Measurements from ENCODE around the gene CYP46A1.

The CYP46A1 gene

GRCh38 chr14:99763527-99764221 is 79.6 kb downstream of the CYP46A1 start:
- no peak for DNase-seq

DNA sequence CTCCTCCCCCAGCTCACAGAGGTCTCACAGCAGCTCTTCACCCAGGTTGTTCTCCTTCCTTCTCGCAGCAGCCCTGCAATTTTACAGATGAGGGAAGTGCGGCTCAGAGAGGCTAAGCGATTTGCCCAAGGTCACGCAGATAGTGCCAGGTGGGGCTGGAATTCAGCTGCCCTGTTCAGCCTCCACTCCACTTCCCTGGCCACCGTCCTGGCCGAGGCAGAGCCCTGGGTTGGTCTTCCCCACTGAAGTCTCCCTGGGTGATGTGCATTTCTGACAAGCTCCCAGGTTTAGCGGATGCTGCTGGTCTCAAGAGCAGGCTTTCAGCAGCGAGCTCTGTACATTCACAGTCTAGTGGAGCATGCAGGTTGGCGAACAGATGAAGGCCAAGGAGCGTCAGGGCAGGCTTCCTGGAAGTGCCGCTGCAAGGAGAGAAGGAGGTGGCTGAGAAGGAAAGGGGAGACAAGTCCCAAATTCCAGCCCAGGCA is 80.2 kb downstream of the CYP46A1 start:
- DNase-seq, result no peak

DNA sequence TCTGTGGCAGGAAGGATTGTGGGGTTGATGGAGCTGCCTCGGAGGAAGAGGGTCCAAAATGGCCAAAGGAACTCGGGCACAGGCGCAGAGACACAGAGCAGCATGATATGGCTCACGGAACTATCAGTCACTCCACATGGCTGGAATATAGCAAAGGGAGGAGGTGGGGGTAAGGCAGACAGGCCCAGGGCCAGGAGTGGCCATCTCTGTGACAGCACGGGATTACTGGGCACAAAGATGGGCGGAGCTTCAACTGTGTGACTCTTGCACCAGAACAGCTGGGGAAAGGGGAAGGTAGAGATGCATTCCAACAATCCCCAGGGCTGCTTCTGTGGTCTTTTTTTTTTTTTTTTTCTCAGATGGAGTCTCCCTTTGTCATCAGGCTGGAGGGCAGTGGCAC is 84.3 kb downstream of the CYP46A1 start:
- DNase-seq, result no peak

GRCh38 chr14:99769123-99769522 is 85.0 kb downstream of the CYP46A1 start:
- no peak for DNase-seq

DNA sequence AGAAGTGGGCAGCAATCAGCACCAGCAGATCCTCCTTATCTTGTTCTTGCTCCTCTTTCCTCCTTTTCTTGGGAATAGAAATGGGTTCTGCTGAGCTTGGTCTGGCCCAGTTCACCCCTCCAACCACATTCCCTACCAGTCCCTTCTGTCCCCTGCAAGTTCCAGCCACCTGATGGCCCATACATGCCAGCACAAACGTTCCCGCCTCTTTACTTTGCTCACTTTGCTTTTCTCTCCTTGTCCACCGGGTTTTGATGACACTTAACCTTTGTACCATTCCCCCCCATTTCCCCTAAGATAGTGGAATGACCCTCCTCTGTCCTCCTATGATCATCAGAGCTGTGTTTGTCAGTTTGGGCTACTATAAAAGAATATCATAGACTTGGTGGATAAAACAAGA is 85.7 kb downstream of the CYP46A1 start:
- no peak for DNase-seq

- DNase-seq, result no peak
Observed at GRCh38 chr14:99772371-99773283, 88.5 kb downstream of the CYP46A1 start.

DNA sequence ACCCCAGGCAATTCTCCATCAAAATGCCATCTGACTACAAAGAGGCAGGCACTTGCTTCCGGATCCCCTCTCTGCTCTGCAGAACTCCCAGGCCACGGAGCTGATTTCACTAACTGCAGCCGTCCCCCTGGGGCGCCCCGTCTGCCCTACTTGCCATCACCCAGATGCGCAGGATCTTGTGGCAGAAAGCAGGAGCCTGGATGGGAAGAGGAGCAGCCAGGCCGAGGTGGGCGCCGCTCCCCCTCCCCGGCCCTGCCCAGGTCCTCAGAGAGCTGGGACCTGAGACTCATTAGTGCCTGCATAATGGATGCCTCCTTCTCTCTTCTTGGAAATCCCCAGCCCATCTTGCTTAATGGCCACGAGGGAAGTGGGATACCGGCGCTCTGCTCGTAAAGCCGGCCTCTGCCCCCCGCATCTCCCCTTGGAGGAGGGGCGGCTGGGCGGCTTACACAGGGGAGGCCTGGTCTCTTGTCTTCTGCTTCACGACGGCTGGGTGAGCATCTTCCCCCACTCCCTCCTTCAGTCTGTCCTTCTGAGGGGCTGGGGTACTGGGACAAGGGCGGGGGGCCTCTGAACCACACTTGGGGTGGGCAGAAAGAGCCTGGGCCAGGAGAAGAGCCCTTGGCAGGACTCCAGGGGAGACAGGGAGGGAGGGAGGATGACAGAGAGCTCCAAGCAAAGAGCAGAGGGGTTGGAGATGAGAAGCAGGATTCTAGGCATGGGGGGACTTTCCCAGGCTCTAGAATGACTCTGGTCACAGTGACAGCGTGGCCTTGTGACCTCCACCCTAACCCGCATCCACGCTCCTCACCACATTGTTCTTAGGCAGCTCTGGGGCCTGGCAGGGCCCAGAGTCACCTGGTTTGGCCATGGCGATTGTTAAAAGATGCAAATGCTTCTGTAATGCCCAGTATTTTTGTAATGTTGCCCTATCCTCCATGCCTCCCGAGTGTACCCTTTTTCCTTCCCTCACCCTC is 89.7 kb downstream of the CYP46A1 start:
- DNase-seq, result no peak

- peak; percentile 33 for DNase-seq
Observed at GRCh38 chr14:99774556-99775307, 90.6 kb downstream of the CYP46A1 start.

DNA sequence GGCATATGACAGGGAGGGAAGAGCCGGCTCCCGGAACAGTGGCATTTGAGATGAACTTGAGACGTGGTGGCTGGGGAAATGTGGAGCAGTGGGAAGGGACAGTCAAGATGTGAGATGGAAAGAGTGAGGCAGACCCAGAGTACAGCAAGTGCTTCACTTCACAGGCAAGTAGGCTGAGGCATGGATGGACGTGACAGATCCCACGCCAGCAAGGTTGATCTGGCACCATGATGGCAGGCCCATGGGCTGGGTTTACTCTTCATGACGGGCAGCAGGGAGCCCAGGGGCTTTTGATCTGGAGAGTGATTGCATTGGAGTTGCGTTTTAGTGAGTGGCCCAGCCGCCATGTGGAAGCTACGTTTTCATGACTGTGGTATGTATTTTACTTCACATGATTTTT is 91.3 kb downstream of the CYP46A1 start:
- DNase-seq, result no peak

Measured in NCI-H2227 treated with DMSO at 0.1 percent for 48 hours (cell line).